HL-60 (cell line): ENCODE results near the gene PARS2.

Experiments used
- CTCF ChIP-seq: IDR thresholded peaks from one replicate; pipeline ENCODE4 v1.5.1; 2011; ENCODE audit warnings: low read length, control low read depth, inconsistent platforms; ENCODE audit not compliant: insufficient read depth
- POLR2AphosphoS5 ChIP-seq: IDR thresholded peaks from 2 replicates; pipeline ENCODE4 v1.6.1; 2012; ENCODE audit warnings: low read depth
- TF ChIP-seq, protein P1 (sequence below): IDR thresholded peaks from 2 replicates; pipeline ENCODE4 v1.6.1; 2012; ENCODE audit warnings: low read depth; ENCODE audit not compliant: insufficient replicate concordance

GRCh38 chr1:54787604-54788003 is 23.3 kb upstream of the PARS2 start:
- TF ChIP-seq CTCF (no peak), POLR2AphosphoS5 (no peak)
- TF ChIP-seq, protein P1, sequence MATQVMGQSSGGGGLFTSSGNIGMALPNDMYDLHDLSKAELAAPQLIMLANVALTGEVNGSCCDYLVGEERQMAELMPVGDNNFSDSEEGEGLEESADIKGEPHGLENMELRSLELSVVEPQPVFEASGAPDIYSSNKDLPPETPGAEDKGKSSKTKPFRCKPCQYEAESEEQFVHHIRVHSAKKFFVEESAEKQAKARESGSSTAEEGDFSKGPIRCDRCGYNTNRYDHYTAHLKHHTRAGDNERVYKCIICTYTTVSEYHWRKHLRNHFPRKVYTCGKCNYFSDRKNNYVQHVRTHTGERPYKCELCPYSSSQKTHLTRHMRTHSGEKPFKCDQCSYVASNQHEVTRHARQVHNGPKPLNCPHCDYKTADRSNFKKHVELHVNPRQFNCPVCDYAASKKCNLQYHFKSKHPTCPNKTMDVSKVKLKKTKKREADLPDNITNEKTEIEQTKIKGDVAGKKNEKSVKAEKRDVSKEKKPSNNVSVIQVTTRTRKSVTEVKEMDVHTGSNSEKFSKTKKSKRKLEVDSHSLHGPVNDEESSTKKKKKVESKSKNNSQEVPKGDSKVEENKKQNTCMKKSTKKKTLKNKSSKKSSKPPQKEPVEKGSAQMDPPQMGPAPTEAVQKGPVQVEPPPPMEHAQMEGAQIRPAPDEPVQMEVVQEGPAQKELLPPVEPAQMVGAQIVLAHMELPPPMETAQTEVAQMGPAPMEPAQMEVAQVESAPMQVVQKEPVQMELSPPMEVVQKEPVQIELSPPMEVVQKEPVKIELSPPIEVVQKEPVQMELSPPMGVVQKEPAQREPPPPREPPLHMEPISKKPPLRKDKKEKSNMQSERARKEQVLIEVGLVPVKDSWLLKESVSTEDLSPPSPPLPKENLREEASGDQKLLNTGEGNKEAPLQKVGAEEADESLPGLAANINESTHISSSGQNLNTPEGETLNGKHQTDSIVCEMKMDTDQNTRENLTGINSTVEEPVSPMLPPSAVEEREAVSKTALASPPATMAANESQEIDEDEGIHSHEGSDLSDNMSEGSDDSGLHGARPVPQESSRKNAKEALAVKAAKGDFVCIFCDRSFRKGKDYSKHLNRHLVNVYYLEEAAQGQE: no peak
